ENCODE measurements around the gene DNAJC28. TPM values are rescaled to one million over a fixed set of nuclear protein-coding genes. Genes with fewer than 3 reads are reported as not detected.

DNAJC28 gene
- total RNA-seq: 1 to 10 TPM; 3.8 to 6.0 (median 5.7) TPM
- 6.2 TPM for polyA plus RNA-seq
- long read RNA-seq, donor 1, transcript DNAJC28-202 (2 exons, 1,354 nt): major isoform, 5 of 5 reads
- long read RNA-seq, donor 1, partial matches to known transcripts: 0 of 5 reads
- long read RNA-seq, donor 1, other reads (novel, unspliced or antisense): 0 of 5 reads
- long read RNA-seq, donor 2, partial matches to known transcripts: 0 of 3 reads
- long read RNA-seq, donor 2, other reads (novel, unspliced or antisense): 1 of 3 reads
- long read RNA-seq, donor 3, transcript DNAJC28-202 (2 exons, 1,354 nt): major isoform, 8 of 9 reads
- long read RNA-seq, donor 3, partial matches to known transcripts: 0 of 9 reads
- long read RNA-seq, donor 3, other reads (novel, unspliced or antisense): 1 of 9 reads
- long read RNA-seq, donor 4, partial matches to known transcripts: 0 of 3 reads
- long read RNA-seq, donor 4, other reads (novel, unspliced or antisense): 2 of 3 reads

GRCh38 chr21:33491373-33492102, at the start of gene DNAJC28:
DNAJC28 (minus strand) TSS chr21:33491716; CDS start chr21:33489393, 2,323 bp downstream.
- DNase-seq (peak; percentile 95 to 98 (median 97)), ATAC-seq (peak; percentile 99)
- Histone ChIP-seq H3K27me3 (ENCODE audit: control insufficient read depth, insufficient read depth) (no peaks in the 10 kb centered on the region), H3K27ac (ENCODE audit: low read length) (peak within 1 kb of the TSS; percentile 55), H3K4me1 (ENCODE audit: control insufficient read depth, insufficient read depth, low read length) (no peaks in the 10 kb centered on the region), H3K9me3 (ENCODE audit: control insufficient read depth, low read length) (no peaks in the 10 kb centered on the region), H3K4me3 (ENCODE audit: low read length) (peak within 1 kb of the TSS; percentile 53)
- WGBS: under 1% methylated on average over 52 of the region's 52 CpGs
- intact Hi-C loops (cut with DNase I): no loop called here

GRCh38 chr21:33541105-33541711, 49.7 kb upstream of the DNAJC28 start:
- peak overlapping the region; percentile 52 for H3K4me3 ChIP-seq (ENCODE audit: low read length)
- H3K27me3 ChIP-seq (ENCODE audit: control insufficient read depth, insufficient read depth): no peaks in the 10 kb centered on the region
- no peaks in the 10 kb centered on the region for H3K4me1 ChIP-seq (ENCODE audit: control insufficient read depth, insufficient read depth, low read length)
- WGBS: 53% methylated on average over 19 of the region's 19 CpGs
- H3K9me3 ChIP-seq (ENCODE audit: control insufficient read depth, low read length): no peaks in the 10 kb centered on the region
- DNase-seq: peak in 1 of 3 donors; percentile 55
- H3K27ac ChIP-seq (ENCODE audit: low read length): peak overlapping the region; percentile 81
- intact Hi-C loops (cut with DNase I): no loop called here
- no peak for ATAC-seq

GRCh38 chr21:33540711-33541104, 49.2 kb upstream of the DNAJC28 start:
- intact Hi-C loops (cut with DNase I): no loop called here
- H3K4me3 ChIP-seq (ENCODE audit: low read length): no peak overlapping the region
- 79% methylated on average over 3 of the region's 3 CpGs for WGBS

GRCh38 chr21:33539616-33540015, 48.1 kb upstream of the DNAJC28 start:
- intact Hi-C loops (cut with DNase I): no loop called here
- 81% methylated on average over 4 of the region's 4 CpGs for WGBS

More at GRCh38 chr21:33540711-33541104, 49.2 kb upstream of the DNAJC28 start:
- no peaks in the 10 kb centered on the region for H3K27me3 ChIP-seq (ENCODE audit: control insufficient read depth, insufficient read depth)
- H3K27ac ChIP-seq (ENCODE audit: low read length): no peak overlapping the region
- DNase-seq: no peak
- ATAC-seq: no peak
- no peaks in the 10 kb centered on the region for H3K9me3 ChIP-seq (ENCODE audit: control insufficient read depth, low read length)
- H3K4me1 ChIP-seq (ENCODE audit: control insufficient read depth, insufficient read depth, low read length): no peaks in the 10 kb centered on the region

GRCh38 chr21:33537212-33537611, 45.7 kb upstream of the DNAJC28 start:
- WGBS: 95% methylated on average over 2 of the region's 2 CpGs
- no peak overlapping the region for H3K27ac ChIP-seq (ENCODE audit: low read length)
- DNase-seq: no peak
- no peaks in the 10 kb centered on the region for H3K4me1 ChIP-seq (ENCODE audit: control insufficient read depth, insufficient read depth, low read length)
- no peaks in the 10 kb centered on the region for H3K9me3 ChIP-seq (ENCODE audit: control insufficient read depth, low read length)
- no peaks in the 10 kb centered on the region for H3K27me3 ChIP-seq (ENCODE audit: control insufficient read depth, insufficient read depth)
- no peak overlapping the region for H3K4me3 ChIP-seq (ENCODE audit: low read length)
- ATAC-seq: no peak
- intact Hi-C loops (cut with DNase I): no loop called here

More at GRCh38 chr21:33539616-33540015, 48.1 kb upstream of the DNAJC28 start:
- no peaks in the 10 kb centered on the region for H3K4me1 ChIP-seq (ENCODE audit: control insufficient read depth, insufficient read depth, low read length)
- no peak for DNase-seq
- no peak overlapping the region for H3K27ac ChIP-seq (ENCODE audit: low read length)
- H3K27me3 ChIP-seq (ENCODE audit: control insufficient read depth, insufficient read depth): no peaks in the 10 kb centered on the region
- ATAC-seq: no peak
- H3K4me3 ChIP-seq (ENCODE audit: low read length): no peak overlapping the region
- H3K9me3 ChIP-seq (ENCODE audit: control insufficient read depth, low read length): no peaks in the 10 kb centered on the region

- 87% methylated on average over 3 of the region's 3 CpGs for WGBS
- intact Hi-C loops (cut with DNase I): no loop called here
- H3K4me1 ChIP-seq (ENCODE audit: control insufficient read depth, insufficient read depth, low read length): no peaks in the 10 kb centered on the region
- H3K9me3 ChIP-seq (ENCODE audit: control insufficient read depth, low read length): no peaks in the 10 kb centered on the region
- H3K4me3 ChIP-seq (ENCODE audit: low read length): no peak overlapping the region
- DNase-seq (no peak), ATAC-seq (no peak)
- no peaks in the 10 kb centered on the region for H3K27me3 ChIP-seq (ENCODE audit: control insufficient read depth, insufficient read depth)
- H3K27ac ChIP-seq (ENCODE audit: low read length): no peak overlapping the region
These were observed 39.5 kb upstream of the DNAJC28 start for GRCh38 chr21:33531007-33531406.

GRCh38 chr21:33522953-33523349, 31.4 kb upstream of the DNAJC28 start:
- Histone ChIP-seq H3K27me3 (ENCODE audit: control insufficient read depth, insufficient read depth) (no peaks in the 10 kb centered on the region), H3K27ac (ENCODE audit: low read length) (no peak overlapping the region), H3K9me3 (ENCODE audit: control insufficient read depth, low read length) (no peaks in the 10 kb centered on the region), H3K4me1 (ENCODE audit: control insufficient read depth, insufficient read depth, low read length) (no peaks in the 10 kb centered on the region), H3K4me3 (ENCODE audit: low read length) (no peak overlapping the region)
- no peak for DNase-seq
- ATAC-seq: no peak
- 79% methylated on average over 1 of the region's 1 CpG for WGBS
- intact Hi-C loops (cut with DNase I): no loop called here

- Histone ChIP-seq H3K4me1 (ENCODE audit: control insufficient read depth, insufficient read depth, low read length) (no peaks in the 10 kb centered on the region), H3K4me3 (ENCODE audit: low read length) (no peak overlapping the region), H3K27ac (ENCODE audit: low read length) (no peak overlapping the region), H3K9me3 (ENCODE audit: control insufficient read depth, low read length) (no peaks in the 10 kb centered on the region), H3K27me3 (ENCODE audit: control insufficient read depth, insufficient read depth) (no peaks in the 10 kb centered on the region)
- ATAC-seq: no peak
- intact Hi-C loops (cut with DNase I): no loop called here
- no peak for DNase-seq
- WGBS: 81% methylated on average over 5 of the region's 5 CpGs
These were observed 30.9 kb upstream of the DNAJC28 start for GRCh38 chr21:33522297-33522952.

- H3K9me3 ChIP-seq (ENCODE audit: control insufficient read depth, low read length): no peaks in the 10 kb centered on the region
- H3K27ac ChIP-seq (ENCODE audit: low read length): no peak overlapping the region
- 97% methylated on average over 4 of the region's 4 CpGs for WGBS
- no peak overlapping the region for H3K4me3 ChIP-seq (ENCODE audit: low read length)
- H3K27me3 ChIP-seq (ENCODE audit: control insufficient read depth, insufficient read depth): no peaks in the 10 kb centered on the region
- intact Hi-C loops (cut with DNase I): no loop called here
- no peak for DNase-seq
- no peak for ATAC-seq
- H3K4me1 ChIP-seq (ENCODE audit: control insufficient read depth, insufficient read depth, low read length): no peaks in the 10 kb centered on the region
These were observed 27.4 kb upstream of the DNAJC28 start for GRCh38 chr21:33518899-33519298.

- no peak for ATAC-seq
- Histone ChIP-seq H3K4me1 (ENCODE audit: control insufficient read depth, insufficient read depth, low read length) (no peaks in the 10 kb centered on the region), H3K9me3 (ENCODE audit: control insufficient read depth, low read length) (no peaks in the 10 kb centered on the region), H3K4me3 (ENCODE audit: low read length) (no peak overlapping the region), H3K27me3 (ENCODE audit: control insufficient read depth, insufficient read depth) (no peaks in the 10 kb centered on the region), H3K27ac (ENCODE audit: low read length) (no peak overlapping the region)
- 92% methylated on average over 2 of the region's 2 CpGs for WGBS
- DNase-seq: no peak
- intact Hi-C loops (cut with DNase I): no loop called here
These were observed 22.7 kb upstream of the DNAJC28 start for GRCh38 chr21:33514229-33514628.

All from right cardiac atrium (tissue), 5 donors.